Measurements from ENCODE around the gene BCL7B. TPM values are rescaled to one million over a fixed set of nuclear protein-coding genes. Genes with fewer than 3 reads are reported as not detected.

Gene BCL7B
- total and polyA plus RNA-seq, 2 of the 13 experiments (the other 11 are each of a cell fraction or from before 2014, with no cell fraction given) = 24.3 to 38.2 TPM

GRCh38 chr7:73578342-73579128 lies 21.0 kb upstream of the BCL7B start, which contains the start of gene TBL2 (continued):
- TF ChIP-seq ZNF577 (CRISPR knock-in tag; IDR thresholded peaks at IDR 0.05; ENCODE audit: borderline replicate concordance, low read depth) = no peak
- no peak for TF ChIP-seq PPARG (CRISPR knock-in tag; conservative IDR thresholded peaks at IDR 0.05)
- peak; percentile 78; the same call in 1 of the 2 replicates for TF ChIP-seq MAX (IDR thresholded peaks at IDR 0.05)
- TF ChIP-seq, protein P1, sequence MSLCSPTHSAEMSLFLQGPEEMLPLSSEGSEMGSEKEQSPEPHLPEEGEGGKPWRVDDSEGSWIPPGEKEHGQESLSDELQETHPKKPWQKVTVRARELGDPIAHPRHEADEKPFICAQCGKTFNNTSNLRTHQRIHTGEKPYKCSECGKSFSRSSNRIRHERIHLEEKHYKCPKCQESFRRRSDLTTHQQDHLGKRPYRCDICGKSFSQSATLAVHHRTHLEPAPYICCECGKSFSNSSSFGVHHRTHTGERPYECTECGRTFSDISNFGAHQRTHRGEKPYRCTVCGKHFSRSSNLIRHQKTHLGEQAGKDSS (CRISPR knock-in tag; IDR thresholded peaks at IDR 0.05; ENCODE audit: borderline replicate concordance, low read depth) = peak; percentile 22; the same call in 1 of the 2 replicates
- TF ChIP-seq ISL2 (CRISPR knock-in tag; IDR thresholded peaks at IDR 0.05) = 0 out of 2 replicates have a peak, but pooled peaks have one; percentile 10
- peak; percentile 44 for TF ChIP-seq MAZ (IDR thresholded peaks at IDR 0.05; ENCODE audit: borderline replicate concordance, low read depth, low read length)
- no peak; the same call in 1 of the 2 replicates for TF ChIP-seq MAZ (CRISPR knock-in tag; IDR thresholded peaks at IDR 0.05; ENCODE audit: low read depth)
- no peak for TF ChIP-seq KLF6 (CRISPR knock-in tag; IDR thresholded peaks at IDR 0.05)
- TF ChIP-seq DDIT3 (CRISPR knock-in tag; IDR thresholded peaks at IDR 0.05) = no peak
- TF ChIP-seq MIER3 (CRISPR knock-in tag; IDR thresholded peaks at IDR 0.05; ENCODE audit: borderline replicate concordance) = no peak
- TF ChIP-seq, protein P2, sequence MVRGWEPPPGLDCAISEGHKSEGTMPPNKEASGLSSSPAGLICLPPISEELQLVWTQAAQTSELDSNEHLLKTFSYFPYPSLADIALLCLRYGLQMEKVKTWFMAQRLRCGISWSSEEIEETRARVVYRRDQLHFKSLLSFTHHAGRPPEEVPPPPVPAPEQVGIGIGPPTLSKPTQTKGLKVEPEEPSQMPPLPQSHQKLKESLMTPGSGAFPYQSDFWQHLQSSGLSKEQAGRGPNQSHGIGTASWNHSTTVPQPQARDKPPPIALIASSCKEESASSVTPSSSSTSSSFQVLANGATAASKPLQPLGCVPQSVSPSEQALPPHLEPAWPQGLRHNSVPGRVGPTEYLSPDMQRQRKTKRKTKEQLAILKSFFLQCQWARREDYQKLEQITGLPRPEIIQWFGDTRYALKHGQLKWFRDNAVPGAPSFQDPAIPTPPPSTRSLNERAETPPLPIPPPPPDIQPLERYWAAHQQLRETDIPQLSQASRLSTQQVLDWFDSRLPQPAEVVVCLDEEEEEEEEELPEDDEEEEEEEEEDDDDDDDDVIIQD (CRISPR knock-in tag; IDR thresholded peaks at IDR 0.05; ENCODE audit: low read depth) = no peak
- TF ChIP-seq MAF1 (CRISPR knock-in tag; IDR thresholded peaks at IDR 0.05; ENCODE audit: borderline replicate concordance) = no peak
- TF ChIP-seq SMAD9 (CRISPR knock-in tag; IDR thresholded peaks at IDR 0.05) = no peak
- no peak for TF ChIP-seq ZBTB42 (CRISPR knock-in tag; IDR thresholded peaks at IDR 0.05)
- TF ChIP-seq ZNF563 (CRISPR knock-in tag; IDR thresholded peaks at IDR 0.05) = peak; percentile 45
- TF ChIP-seq ATF1 (CRISPR knock-in tag; IDR thresholded peaks at IDR 0.05) = no peak
- TF ChIP-seq KDM5B (CRISPR knock-in tag; IDR thresholded peaks at IDR 0.05; ENCODE audit: borderline replicate concordance) = peak; percentile 64; the same call in 1 of the 2 replicates
- no peak for TF ChIP-seq ZSCAN5A (CRISPR knock-in tag; IDR thresholded peaks at IDR 0.05; ENCODE audit: borderline replicate concordance)
- TF ChIP-seq NCOA2 (CRISPR knock-in tag; IDR thresholded peaks at IDR 0.05) = no peak; the same call in 1 of the 2 replicates
- TF ChIP-seq CEBPB (IDR thresholded peaks at IDR 0.05; ENCODE audit: borderline replicate concordance, low read depth, low read length) = no peak
